T-helper 1 cell treated with Interleukin-12 subunit alpha and Interleukin-12 subunit beta and Interleukin-4 antibody, amounts not matched to agents 30 ng/mL and 1 ng/mL, for 36 hours (primary cell): Measurements from ENCODE around the gene BLCAP. TPM values are rescaled to one million over a fixed set of nuclear protein-coding genes. Genes with fewer than 3 reads are reported as not detected.

Source experiments
- intact Hi-C: fragments of 100-400 bp; cut with micrococcal nuclease; formaldehyde crosslinking; loops from one replicate; pipeline ENCODE4 v1.15.1; 2024
- total RNA-seq: library from RNA; stranded (reverse); gene quantifications from 2 replicates; pipeline ENCODE4 v1.2.3, GENCODE V29; 2022

Gene BLCAP
- total RNA-seq, 1 donor from 2014 or later = 42.9 TPM

DNA sequence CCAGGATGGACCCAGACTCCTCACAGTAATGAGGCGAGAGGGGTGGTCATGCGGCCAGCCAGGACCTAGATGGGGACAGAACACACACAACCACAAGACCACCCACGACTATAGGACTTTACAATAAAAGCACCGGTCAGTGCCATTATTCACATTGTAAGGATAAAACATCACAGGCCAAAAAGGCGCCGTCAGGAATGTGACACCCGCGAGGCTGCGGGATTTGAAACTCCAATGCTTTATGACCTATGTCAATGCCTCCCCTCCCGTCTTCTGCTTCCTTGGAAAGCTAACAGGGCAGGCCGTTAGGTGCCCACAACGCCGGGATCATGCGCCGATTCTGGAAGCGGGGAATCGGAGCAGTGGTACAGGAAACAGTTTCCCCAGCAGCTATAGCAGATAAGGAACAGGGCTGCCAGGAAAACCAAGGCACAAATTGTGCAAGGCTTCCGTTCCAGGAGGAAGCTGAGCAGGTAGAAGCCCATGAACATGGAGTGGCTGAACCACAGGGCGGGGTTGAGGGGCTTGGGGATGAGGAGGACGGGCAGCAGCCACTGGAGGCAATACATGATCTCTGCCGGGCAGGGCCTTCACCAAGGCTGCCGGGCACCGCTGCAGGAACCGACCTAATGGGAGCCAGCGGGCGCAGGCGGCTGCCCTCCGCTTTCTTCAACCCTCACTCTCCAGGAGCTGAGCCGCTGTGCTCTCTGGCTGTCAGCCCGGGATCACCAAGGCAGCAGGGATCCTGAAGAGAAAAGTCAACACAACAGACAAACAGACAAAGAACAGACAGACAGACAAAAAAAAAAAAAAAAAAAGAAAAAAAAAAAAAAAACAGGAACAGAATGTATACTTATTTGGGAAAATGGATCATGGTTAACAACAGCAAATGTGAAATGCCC lies 8.8 kb downstream of the BLCAP start:
- intact Hi-C loops = no loop called here

DNA sequence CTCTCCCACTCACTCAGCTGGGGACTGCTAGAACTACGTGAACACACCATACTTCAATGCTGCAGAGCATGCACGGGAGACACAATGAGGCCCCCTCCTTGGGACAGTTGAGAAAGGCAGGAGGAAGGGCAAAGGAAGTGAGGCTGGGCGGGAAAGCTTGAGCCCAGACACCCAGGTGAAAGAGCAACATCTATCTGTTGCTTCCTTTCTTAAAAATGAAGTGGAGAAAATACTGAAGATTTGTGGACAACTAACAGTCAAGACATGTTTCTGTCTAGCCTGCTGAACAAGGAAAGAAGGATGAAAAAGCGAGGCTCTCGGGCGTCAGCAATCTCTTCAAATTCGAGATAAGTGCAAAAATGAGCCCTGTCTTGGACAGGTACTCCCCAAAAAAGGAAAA lies 9.6 kb downstream of the BLCAP start:
- intact Hi-C loops = no loop called here

GRCh38 chr20:37516811-37517750 lies 10.6 kb downstream of the BLCAP start:
- intact Hi-C loops = no loop called here

DNA sequence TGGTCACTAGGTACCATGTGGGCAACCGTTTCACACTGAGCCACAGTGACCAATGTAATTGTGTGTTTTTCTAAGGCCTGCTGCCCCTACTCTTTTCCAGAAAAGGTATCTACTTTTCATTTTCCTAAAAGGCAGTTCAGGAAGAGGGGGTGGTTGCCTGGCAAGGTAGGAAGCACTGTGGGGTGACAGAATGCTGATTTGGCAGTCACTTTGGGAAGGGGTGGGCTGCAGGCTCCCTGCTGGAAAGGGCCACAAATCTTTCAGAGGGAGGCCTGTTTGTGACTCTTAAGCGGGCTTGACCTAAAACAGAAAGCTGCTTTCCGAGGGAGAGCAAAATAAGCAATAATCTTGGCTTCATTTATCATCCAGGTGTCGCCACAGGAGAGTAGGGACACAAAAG lies 11.8 kb downstream of the BLCAP start:
- intact Hi-C loops = no loop called here

DNA sequence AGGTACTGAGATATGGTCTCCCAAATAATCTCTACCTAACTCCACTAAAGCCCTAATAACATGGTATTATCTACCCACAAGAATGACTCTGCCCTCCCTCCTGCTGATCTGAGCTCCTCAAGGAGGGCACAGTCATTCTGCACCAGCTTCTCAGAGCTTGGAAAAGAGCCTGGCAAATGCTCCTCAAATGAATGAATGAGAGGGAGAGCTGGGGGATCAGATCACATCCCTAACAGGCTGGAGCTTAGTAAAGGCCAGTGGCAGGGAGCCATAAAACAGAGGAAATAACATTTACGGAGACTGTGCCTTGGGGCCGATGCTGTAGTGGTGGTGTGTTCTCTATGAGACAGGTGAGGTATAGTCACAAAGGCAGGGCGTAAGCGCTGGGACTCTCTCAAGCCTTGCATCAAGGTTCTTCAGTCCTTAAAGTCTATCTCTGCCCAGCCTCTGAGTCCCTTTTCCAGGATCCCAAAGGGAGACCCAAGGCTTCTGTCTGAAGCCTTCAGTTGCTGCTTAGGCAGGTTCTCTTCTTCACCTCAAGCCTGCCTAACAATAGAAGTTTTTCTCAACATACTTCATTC lies 13.8 kb downstream of the BLCAP start:
- intact Hi-C loops = no loop called here

DNA sequence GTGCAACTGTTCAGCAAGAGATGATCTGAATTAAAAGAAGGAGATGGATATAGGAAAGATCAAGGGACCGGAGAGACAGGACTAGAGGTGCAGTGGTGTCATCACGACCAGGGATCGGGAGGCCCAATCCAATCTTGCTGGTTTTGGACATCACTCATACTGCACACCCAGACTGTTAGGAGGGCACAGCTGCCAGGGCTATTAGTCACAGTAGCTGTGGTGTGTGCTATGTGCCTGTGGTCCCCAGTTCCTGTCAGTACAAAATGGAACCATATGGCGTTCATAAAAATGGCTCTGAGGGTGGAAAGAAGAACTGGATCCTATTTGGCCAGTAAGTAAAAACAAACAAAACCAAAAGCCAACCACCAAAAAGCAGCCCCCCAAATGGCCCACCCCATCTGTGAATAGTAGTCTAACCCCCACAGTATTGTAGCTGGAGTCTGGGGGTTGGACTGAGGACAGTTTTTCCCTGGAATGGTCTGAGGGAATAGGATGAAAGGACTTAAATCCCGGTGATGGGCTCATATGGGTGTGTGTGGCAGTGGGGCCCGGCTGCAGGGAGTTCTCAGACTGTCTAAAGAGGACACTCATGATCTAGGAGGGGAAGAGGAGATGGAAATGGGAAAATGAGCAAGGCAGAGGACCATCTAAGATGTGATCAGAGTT lies 15.9 kb downstream of the BLCAP start:
- intact Hi-C loops = loop anchor here (1.0 kb wide), 1 partner anchor 39 kb away; no protein-coding TSS in a partner anchor

DNA sequence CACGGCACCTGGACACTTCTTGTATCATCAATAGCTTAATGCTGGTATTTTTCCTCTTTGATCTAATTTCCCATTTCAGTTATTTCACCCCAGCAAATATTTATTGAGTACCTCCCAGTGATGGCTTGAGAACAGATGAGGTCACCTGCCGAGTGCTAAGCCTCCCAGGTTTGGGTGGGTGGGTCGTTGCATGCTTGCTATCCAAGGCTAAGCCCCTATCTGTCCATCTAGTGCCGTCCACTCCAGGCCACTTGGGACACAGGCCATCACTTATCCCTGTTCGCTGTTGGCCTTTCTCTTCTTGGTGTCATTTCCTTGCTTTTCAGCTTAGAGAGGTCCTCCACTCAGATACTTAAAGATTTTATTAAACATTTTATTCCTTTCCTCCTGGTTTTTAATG lies 17.4 kb downstream of the BLCAP start:
- intact Hi-C loops = no loop called here

DNA sequence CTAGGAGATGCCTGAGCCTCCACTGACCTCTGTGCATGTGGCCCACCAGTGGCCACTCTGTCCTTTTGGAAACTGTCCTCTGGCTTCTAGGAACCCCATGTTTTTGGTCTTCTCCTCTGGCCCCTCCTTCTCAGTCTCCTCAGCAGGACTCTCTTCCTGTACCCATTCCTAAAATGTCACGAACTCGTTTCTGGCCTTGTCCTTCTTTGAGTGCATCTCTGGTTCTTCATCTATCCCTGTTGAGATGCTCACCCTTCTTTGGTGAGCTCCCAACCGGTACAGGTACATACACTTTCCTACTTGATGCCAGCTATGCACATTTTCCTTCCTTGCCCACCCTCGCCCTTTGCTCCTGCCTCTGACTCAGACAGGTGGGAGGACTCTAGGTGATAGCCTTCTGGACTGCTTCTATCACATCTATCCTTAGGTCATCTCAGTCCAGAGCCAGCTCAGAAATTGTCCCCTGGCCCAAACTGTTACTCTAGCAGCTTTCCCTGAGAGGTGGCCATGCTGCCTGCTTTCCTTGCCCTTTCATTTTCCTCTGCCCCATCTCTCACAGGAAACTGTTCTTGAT lies 21.4 kb downstream of the BLCAP start:
- intact Hi-C loops = no loop called here

- intact Hi-C loops = no loop called here
Measured at GRCh38 chr20:37505263-37506151, 22.2 kb downstream of the BLCAP start.

GRCh38 chr20:37504404-37505096 lies 23.1 kb downstream of the BLCAP start:
- intact Hi-C loops = no loop called here

GRCh38 chr20:37503256-37503927 lies 24.3 kb downstream of the BLCAP start:
- intact Hi-C loops = no loop called here

DNA sequence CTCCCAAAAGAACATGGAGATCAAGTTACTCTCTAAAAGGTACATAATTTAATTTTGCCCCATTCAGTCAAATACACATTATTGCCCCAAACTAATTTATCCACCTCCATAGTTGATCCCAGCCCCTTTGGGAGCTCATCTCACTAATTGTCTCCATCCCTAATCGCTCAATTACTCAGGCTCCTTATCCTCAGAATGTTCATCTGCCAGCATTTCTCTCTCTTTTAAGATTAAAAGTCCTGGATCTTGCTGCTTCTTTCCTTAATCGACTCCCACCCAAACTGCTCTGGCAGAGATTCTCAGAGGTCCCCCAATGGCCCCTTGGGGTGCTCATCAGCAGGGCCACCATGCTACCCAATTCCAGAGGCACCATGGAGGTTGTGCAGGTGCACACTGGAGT lies 25.0 kb downstream of the BLCAP start:
- intact Hi-C loops = no loop called here

DNA sequence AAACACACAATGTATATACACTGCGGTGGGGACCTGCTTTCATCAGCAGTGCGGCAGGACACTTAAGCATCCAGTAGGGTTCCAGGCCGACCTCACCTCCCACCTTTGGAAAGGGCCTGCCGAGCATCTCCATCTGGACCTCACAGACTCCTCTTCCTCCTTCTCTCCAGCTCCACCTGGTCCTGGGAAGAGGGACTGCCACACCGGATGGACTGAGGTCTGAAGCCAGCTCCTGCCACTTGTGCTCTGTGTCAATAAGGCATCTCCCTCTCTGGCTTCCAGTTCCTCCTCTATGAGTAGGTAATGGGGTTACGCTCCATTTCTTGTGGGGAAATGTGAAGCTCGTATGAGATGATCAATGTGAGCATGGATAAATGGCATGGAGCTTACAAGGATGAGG lies 25.7 kb downstream of the BLCAP start:
- intact Hi-C loops = no loop called here

GRCh38 chr20:37500311-37500710 lies 27.4 kb downstream of the BLCAP start:
- intact Hi-C loops = no loop called here

- intact Hi-C loops = no loop called here
Measured at GRCh38 chr20:37498066-37498665, 29.5 kb downstream of the BLCAP start.

DNA sequence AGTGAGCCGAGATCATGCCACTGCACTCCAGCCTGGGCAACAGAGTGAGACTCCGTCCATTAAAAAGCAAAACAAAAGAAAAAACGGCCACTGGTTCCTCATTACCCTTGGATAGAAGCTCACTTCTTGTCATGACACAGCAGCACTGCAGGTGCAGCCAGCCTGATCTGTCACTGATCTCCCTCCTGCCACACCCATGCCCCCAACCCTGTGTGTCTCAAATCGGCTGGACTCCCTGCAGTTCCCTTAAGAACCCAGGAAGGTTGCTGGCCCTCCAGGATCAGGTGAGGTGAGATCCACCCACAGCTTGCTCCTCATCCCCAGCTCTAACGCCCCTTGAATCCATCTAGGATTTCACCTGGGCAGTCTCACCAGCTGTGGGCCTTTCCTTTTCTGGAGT lies 32.9 kb downstream of the BLCAP start:
- intact Hi-C loops = no loop called here

DNA sequence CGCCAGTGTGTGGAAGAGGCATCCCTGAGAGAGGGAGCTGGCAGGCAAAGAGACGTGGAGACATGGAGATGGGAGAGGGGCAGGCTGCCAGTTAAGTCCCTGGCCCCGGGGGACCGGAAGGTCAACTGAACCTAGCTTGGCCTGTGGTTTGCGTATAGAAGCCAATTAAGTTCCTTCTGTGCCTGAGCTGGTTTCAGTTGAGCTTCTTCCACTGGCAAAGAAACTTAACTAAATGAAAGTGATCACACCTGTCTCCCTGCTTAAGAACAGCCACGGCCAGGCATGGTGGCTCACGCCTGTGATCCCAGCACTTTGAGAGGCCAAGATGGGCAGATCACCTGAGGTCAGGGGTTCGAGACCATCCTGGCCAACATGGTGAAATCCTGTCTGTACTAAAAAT lies 33.4 kb downstream of the BLCAP start:
- intact Hi-C loops = no loop called here

- intact Hi-C loops = no loop called here
Measured at GRCh38 chr20:37492945-37493344, 34.7 kb downstream of the BLCAP start.
